ENCODE data around the gene PPP1R27. TPM values are rescaled to one million over a fixed set of nuclear protein-coding genes. Genes with fewer than 3 reads are reported as not detected.
"Not testable (repeated sequence)": the region's sequence is repeated elsewhere in the genome, so short reads cannot be mapped to it uniquely, and the experiment has no call there.

PPP1R27 gene
- total and polyA plus RNA-seq, 7 experiments from 2014 or later: 0.13 TPM; not detected in 6

- Mint-ChIP-seq H3K4me1 (no peaks in the 10 kb centered on the region), H3K36me3 (peaks cover 0 to 21% (median 0%) of the 10 kb centered on the region in 5 donors), H3K9me3 (no peaks in the 10 kb centered on the region), H3K27me3 (no peaks in the 10 kb centered on the region), H3K27ac (no peak overlapping the region), H3K4me3 (no peak overlapping the region)
- POLR2A ChIA-PET: interaction anchor here (1.8 kb wide), 1 partner anchor 9 kb away, joined by 8 read pairs; the partner anchor contains the start of gene MCRIP1
- H3K27me3 ChIP-seq (ENCODE audit: control insufficient read depth in 2 of 2, insufficient read depth in 2 of 2, low read length in 2 of 2): no peaks in the 10 kb centered on the region
- intact Hi-C loops (cut with micrococcal nuclease): no loop called here
- no peaks in the 10 kb centered on the region for H3K9me3 ChIP-seq (ENCODE audit: control insufficient read depth in 2 of 3, low read length in 3 of 3)
- H3K27ac ChIP-seq (ENCODE audit: low read depth, low read length): no peak overlapping the region
- ATAC-seq (no peak), DNase-seq (no peak)
- no peaks in the 10 kb centered on the region for H3K4me1 ChIP-seq (ENCODE audit: control insufficient read depth in 2 of 2, insufficient read depth in 2 of 2, low read length in 2 of 2)
- peaks cover 5 to 50% (median 9%) of the 10 kb centered on the region in 3 experiments for H3K36me3 ChIP-seq (ENCODE audit: control insufficient read depth in 2 of 3, insufficient read depth in 3 of 3, low read length in 3 of 3)
- H3K4me3 ChIP-seq (ENCODE audit: low read length): no peak overlapping the region
- CTCF ChIA-PET: no interaction called here
These were observed 8.1 kb upstream of the PPP1R27 start for GRCh38 chr17:81842725-81843504.

- peaks cover 5 to 48% (median 9%) of the 10 kb centered on the region in 3 experiments for H3K36me3 ChIP-seq (ENCODE audit: control insufficient read depth in 2 of 3, insufficient read depth in 3 of 3, low read length in 3 of 3)
- CTCF ChIA-PET: no interaction called here
These were observed 7.5 kb upstream of the PPP1R27 start for GRCh38 chr17:81842378-81842724.

GRCh38 chr17:81841866-81842265 lies 7.0 kb upstream of the PPP1R27 start:
- POLR2A ChIA-PET: no interaction called here
- Mint-ChIP-seq H3K27ac (peak overlapping the region in 1 of 9 donors; percentile 13), H3K36me3 (peaks cover 0 to 20% (median 0%) of the 10 kb centered on the region in 5 donors), H3K27me3 (no peaks in the 10 kb centered on the region), H3K4me1 (peaks cover 0 to 2% (median 0%) of the 10 kb centered on the region in 7 donors), H3K9me3 (no peaks in the 10 kb centered on the region), H3K4me3 (no peak overlapping the region)
- CTCF ChIA-PET: no interaction called here
- intact Hi-C loops (cut with micrococcal nuclease): no loop called here
- Histone ChIP-seq H3K27ac (ENCODE audit: low read depth, low read length) (no peak overlapping the region), H3K36me3 (ENCODE audit: control insufficient read depth in 2 of 3, insufficient read depth in 3 of 3, low read length in 3 of 3) (peaks cover 5 to 43% (median 9%) of the 10 kb centered on the region in 3 experiments), H3K4me1 (ENCODE audit: control insufficient read depth in 2 of 2, insufficient read depth in 2 of 2, low read length in 2 of 2) (no peaks in the 10 kb centered on the region), H3K9me3 (ENCODE audit: control insufficient read depth in 2 of 3, low read length in 3 of 3) (no peaks in the 10 kb centered on the region), H3K27me3 (ENCODE audit: control insufficient read depth in 2 of 2, insufficient read depth in 2 of 2, low read length in 2 of 2) (no peaks in the 10 kb centered on the region), H3K4me3 (ENCODE audit: low read length) (no peak overlapping the region)
- no peak for ATAC-seq
- DNase-seq: no peak

More at GRCh38 chr17:81842378-81842724, 7.5 kb upstream of the PPP1R27 start:
- POLR2A ChIA-PET: no interaction called here
- intact Hi-C loops (cut with micrococcal nuclease): no loop called here
- no peaks in the 10 kb centered on the region for H3K27me3 Mint-ChIP-seq
- H3K4me1 ChIP-seq (ENCODE audit: control insufficient read depth in 2 of 2, insufficient read depth in 2 of 2, low read length in 2 of 2): no peaks in the 10 kb centered on the region
- H3K4me3 Mint-ChIP-seq: no peak overlapping the region
- peaks cover 0 to 2% (median 0%) of the 10 kb centered on the region in 7 donors for H3K4me1 Mint-ChIP-seq
- no peak for ATAC-seq
- DNase-seq: no peak
- no peaks in the 10 kb centered on the region for H3K9me3 ChIP-seq (ENCODE audit: control insufficient read depth in 2 of 3, low read length in 3 of 3)
- no peak overlapping the region for H3K27ac Mint-ChIP-seq
- H3K9me3 Mint-ChIP-seq: no peaks in the 10 kb centered on the region
- no peak overlapping the region for H3K27ac ChIP-seq (ENCODE audit: low read depth, low read length)
- no peaks in the 10 kb centered on the region for H3K27me3 ChIP-seq (ENCODE audit: control insufficient read depth in 2 of 2, insufficient read depth in 2 of 2, low read length in 2 of 2)
- peaks cover 0 to 21% (median 0%) of the 10 kb centered on the region in 5 donors for H3K36me3 Mint-ChIP-seq
- no peak overlapping the region for H3K4me3 ChIP-seq (ENCODE audit: low read length)

GRCh38 chr17:81840826-81841778 lies 6.3 kb upstream of the PPP1R27 start:
- ChIA-PET CTCF (no interaction called here), POLR2A (no interaction called here)
- H3K27ac Mint-ChIP-seq: no peak overlapping the region
- no peak for DNase-seq
- no peaks in the 10 kb centered on the region for H3K9me3 Mint-ChIP-seq
- Histone ChIP-seq H3K4me1 (ENCODE audit: control insufficient read depth in 2 of 2, insufficient read depth in 2 of 2, low read length in 2 of 2) (no peaks in the 10 kb centered on the region), H3K27me3 (ENCODE audit: control insufficient read depth in 2 of 2, insufficient read depth in 2 of 2, low read length in 2 of 2) (no peaks in the 10 kb centered on the region), H3K36me3 (ENCODE audit: control insufficient read depth in 2 of 3, insufficient read depth in 3 of 3, low read length in 3 of 3) (peaks cover 5 to 35% (median 6%) of the 10 kb centered on the region in 3 experiments), H3K27ac (ENCODE audit: low read depth, low read length) (no peak overlapping the region), H3K4me3 (ENCODE audit: low read length) (no peak overlapping the region), H3K9me3 (ENCODE audit: control insufficient read depth in 2 of 3, low read length in 3 of 3) (no peaks in the 10 kb centered on the region)
- H3K4me1 Mint-ChIP-seq: peaks cover 0 to 5% (median 0%) of the 10 kb centered on the region in 7 donors
- intact Hi-C loops (cut with micrococcal nuclease): no loop called here
- H3K27me3 Mint-ChIP-seq: no peaks in the 10 kb centered on the region
- peak; percentile 10 for ATAC-seq
- peaks cover 0 to 14% (median 0%) of the 10 kb centered on the region in 5 donors for H3K36me3 Mint-ChIP-seq
- H3K4me3 Mint-ChIP-seq: no peak overlapping the region

GRCh38 chr17:81840059-81840458 lies 5.2 kb upstream of the PPP1R27 start:
- POLR2A ChIA-PET: interaction anchor here (1.1 kb wide), 1 partner anchor 30 kb away, joined by 3 read pairs; no protein-coding TSS in a partner anchor
- H3K4me1 Mint-ChIP-seq; H3K9me3 Mint-ChIP-seq; H3K9me3 ChIP-seq (ENCODE audit: control insufficient read depth in 2 of 3, low read length in 3 of 3); ATAC-seq; H3K27ac ChIP-seq (ENCODE audit: low read depth, low read length); H3K4me1 ChIP-seq (ENCODE audit: control insufficient read depth in 2 of 2, insufficient read depth in 2 of 2, low read length in 2 of 2); H3K4me3 ChIP-seq (ENCODE audit: low read length); DNase-seq; intact Hi-C loops (cut with micrococcal nuclease); CTCF ChIA-PET; H3K27ac Mint-ChIP-seq; H3K4me3 Mint-ChIP-seq; H3K27me3 Mint-ChIP-seq; H3K27me3 ChIP-seq (ENCODE audit: control insufficient read depth in 2 of 2, insufficient read depth in 2 of 2, low read length in 2 of 2): not testable (repeated sequence)
- H3K36me3 Mint-ChIP-seq: peaks cover 0 to 10% (median 0%) of the 10 kb centered on the region in 5 donors
- peaks cover 0 to 25% (median 5%) of the 10 kb centered on the region in 3 experiments for H3K36me3 ChIP-seq (ENCODE audit: control insufficient read depth in 2 of 3, insufficient read depth in 3 of 3, low read length in 3 of 3)

- H3K4me1 Mint-ChIP-seq: peaks cover 0 to 5% (median 0%) of the 10 kb centered on the region in 7 donors
- no peak for ATAC-seq
- Histone ChIP-seq H3K4me3 (ENCODE audit: low read length) (no peak overlapping the region), H3K27ac (ENCODE audit: low read depth, low read length) (no peak overlapping the region), H3K9me3 (ENCODE audit: control insufficient read depth in 2 of 3, low read length in 3 of 3) (no peaks in the 10 kb centered on the region), H3K4me1 (ENCODE audit: control insufficient read depth in 2 of 2, insufficient read depth in 2 of 2, low read length in 2 of 2) (no peaks in the 10 kb centered on the region), H3K36me3 (ENCODE audit: control insufficient read depth in 2 of 3, insufficient read depth in 3 of 3, low read length in 3 of 3) (peaks cover 0 to 17% (median 5%) of the 10 kb centered on the region in 3 experiments), H3K27me3 (ENCODE audit: control insufficient read depth in 2 of 2, insufficient read depth in 2 of 2, low read length in 2 of 2) (no peaks in the 10 kb centered on the region)
- no peak for DNase-seq
- ChIA-PET POLR2A (interaction anchor here (1.1 kb wide), 1 partner anchor 31 kb away, joined by 3 read pairs; no protein-coding TSS in a partner anchor), CTCF (no interaction called here)
- intact Hi-C loops (cut with micrococcal nuclease): no loop called here
- H3K9me3 Mint-ChIP-seq: no peaks in the 10 kb centered on the region
- no peak overlapping the region for H3K4me3 Mint-ChIP-seq
- H3K27me3 Mint-ChIP-seq: no peaks in the 10 kb centered on the region
- peaks cover 0 to 4% (median 0%) of the 10 kb centered on the region in 5 donors for H3K36me3 Mint-ChIP-seq
- no peak overlapping the region for H3K27ac Mint-ChIP-seq
These were observed 4.5 kb upstream of the PPP1R27 start for GRCh38 chr17:81839301-81839700.

All from naive thymus-derived CD4-positive, alpha-beta T cell (primary cell).